ENCODE results near the gene TXLNG. TPM values are rescaled to one million over a fixed set of nuclear protein-coding genes. Genes with fewer than 3 reads are reported as not detected.
"Not testable (repeated sequence)": the region's sequence is repeated elsewhere in the genome, so short reads cannot be mapped to it uniquely, and the experiment has no call there.

The TXLNG gene
- total RNA-seq, 2 donors from 2014 or later: 6.2 to 10.1 TPM

GRCh38 chrX:16774746-16775145 lies 11.5 kb upstream of the TXLNG start:
- Histone ChIP-seq H3K27ac (no peak overlapping the region), H3K4me1 (no peaks in the 10 kb centered on the region), H3K27me3 (no peaks in the 10 kb centered on the region), H3K9me3 (no peaks in the 10 kb centered on the region), H3K36me3 (no peaks in the 10 kb centered on the region), H3K4me3 (no peak overlapping the region)
- TF ChIP-seq, protein P1, sequence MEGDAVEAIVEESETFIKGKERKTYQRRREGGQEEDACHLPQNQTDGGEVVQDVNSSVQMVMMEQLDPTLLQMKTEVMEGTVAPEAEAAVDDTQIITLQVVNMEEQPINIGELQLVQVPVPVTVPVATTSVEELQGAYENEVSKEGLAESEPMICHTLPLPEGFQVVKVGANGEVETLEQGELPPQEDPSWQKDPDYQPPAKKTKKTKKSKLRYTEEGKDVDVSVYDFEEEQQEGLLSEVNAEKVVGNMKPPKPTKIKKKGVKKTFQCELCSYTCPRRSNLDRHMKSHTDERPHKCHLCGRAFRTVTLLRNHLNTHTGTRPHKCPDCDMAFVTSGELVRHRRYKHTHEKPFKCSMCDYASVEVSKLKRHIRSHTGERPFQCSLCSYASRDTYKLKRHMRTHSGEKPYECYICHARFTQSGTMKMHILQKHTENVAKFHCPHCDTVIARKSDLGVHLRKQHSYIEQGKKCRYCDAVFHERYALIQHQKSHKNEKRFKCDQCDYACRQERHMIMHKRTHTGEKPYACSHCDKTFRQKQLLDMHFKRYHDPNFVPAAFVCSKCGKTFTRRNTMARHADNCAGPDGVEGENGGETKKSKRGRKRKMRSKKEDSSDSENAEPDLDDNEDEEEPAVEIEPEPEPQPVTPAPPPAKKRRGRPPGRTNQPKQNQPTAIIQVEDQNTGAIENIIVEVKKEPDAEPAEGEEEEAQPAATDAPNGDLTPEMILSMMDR (IDR thresholded peaks at IDR 0.05): no peak
- DNase-seq (ENCODE audit: low spot score): no peak

GRCh38 chrX:16778545-16778944 lies 7.7 kb upstream of the TXLNG start:
- H3K4me1 ChIP-seq: no peaks in the 10 kb centered on the region
- TF ChIP-seq, protein P1 (IDR thresholded peaks at IDR 0.05): no peak
- no peak overlapping the region for H3K27ac ChIP-seq
- DNase-seq (ENCODE audit: low spot score): no peak
- H3K9me3 ChIP-seq: no peaks in the 10 kb centered on the region
- H3K36me3 ChIP-seq: no peaks in the 10 kb centered on the region
- no peaks in the 10 kb centered on the region for H3K27me3 ChIP-seq
- no peak overlapping the region for H3K4me3 ChIP-seq

DNA sequence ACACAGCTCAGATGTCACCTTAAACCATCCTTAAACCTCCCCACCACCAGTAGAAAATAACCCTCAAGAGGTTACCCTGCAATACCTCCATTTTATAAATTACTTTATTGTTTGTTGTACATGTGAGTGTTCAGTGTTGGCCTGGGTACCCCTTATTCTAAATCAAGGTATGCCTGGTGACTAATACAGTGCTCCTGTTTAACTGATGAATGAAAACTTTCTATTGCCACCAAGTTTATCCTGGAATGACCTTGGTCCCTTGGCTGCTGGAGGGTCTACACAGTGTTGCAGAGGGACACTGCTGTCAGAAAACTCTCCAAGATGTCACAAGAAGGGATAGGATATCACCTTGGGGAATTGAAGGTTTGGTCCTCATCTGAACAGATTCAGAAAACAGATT lies 7.3 kb upstream of the TXLNG start:
- no peak for DNase-seq (ENCODE audit: low spot score)
- Histone ChIP-seq H3K27ac (no peak overlapping the region), H3K4me3 (no peak overlapping the region), H3K27me3 (no peaks in the 10 kb centered on the region), H3K9me3 (no peaks in the 10 kb centered on the region), H3K4me1 (no peaks in the 10 kb centered on the region), H3K36me3 (no peaks in the 10 kb centered on the region)
- TF ChIP-seq, protein P1 (IDR thresholded peaks at IDR 0.05): no peak

DNA sequence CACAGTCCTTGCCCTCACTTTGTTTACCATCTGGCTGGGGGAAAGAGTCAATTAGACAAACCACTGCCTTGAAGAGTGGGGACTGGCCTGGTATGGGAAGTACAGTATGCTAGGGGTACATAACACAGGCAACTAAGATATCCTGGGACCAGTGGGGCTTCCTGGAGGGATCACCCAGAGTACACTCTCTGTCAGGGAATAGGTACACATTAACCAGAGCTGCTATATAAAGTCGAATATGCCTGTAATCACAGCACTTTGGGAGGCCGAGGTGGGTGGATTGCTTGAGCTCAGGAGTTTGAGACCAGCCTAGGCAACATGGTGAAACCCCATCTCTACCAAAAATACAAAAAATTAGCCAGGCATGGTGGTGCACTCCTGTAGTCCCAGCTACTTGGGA lies 6.5 kb upstream of the TXLNG start:
- H3K36me3 ChIP-seq; H3K27ac ChIP-seq; H3K9me3 ChIP-seq; H3K27me3 ChIP-seq; H3K4me1 ChIP-seq; DNase-seq (ENCODE audit: low spot score); H3K4me3 ChIP-seq: not testable (repeated sequence)

DNA sequence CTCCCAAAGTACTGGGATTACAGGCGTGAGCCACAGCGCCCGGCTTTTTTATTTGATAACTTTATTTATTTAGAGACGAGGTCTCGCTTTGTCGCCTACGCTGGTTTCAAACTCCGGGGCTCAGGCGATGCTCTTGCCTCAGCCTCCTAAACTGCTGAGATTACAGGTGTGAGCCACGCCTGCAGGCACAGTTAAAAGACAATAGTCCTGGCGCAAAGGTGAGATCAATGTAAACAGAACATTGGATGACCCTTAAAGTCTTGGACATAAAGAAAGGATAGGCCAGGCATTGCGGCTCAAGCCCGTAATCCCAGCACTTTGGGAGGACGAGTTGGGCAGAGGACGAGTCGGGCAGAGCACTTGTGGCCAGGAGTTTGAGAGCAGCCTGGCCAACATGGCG lies 2.8 kb upstream of the TXLNG start:
- Histone ChIP-seq H3K27me3 (no peaks in the 10 kb centered on the region), H3K36me3 (no peaks in the 10 kb centered on the region), H3K4me3 (no peak overlapping the region), H3K4me1 (peaks cover 0 to 17% of the 10 kb centered on the region in 2 donors), H3K9me3 (no peaks in the 10 kb centered on the region), H3K27ac (no peak overlapping the region)
- TF ChIP-seq, protein P1 (IDR thresholded peaks at IDR 0.05): no peak
- DNase-seq (ENCODE audit: low spot score): no peak

GRCh38 chrX:16784440-16784839 lies 1.8 kb upstream of the TXLNG start:
- not testable (repeated sequence) for DNase-seq (ENCODE audit: low spot score); H3K27ac ChIP-seq; H3K27me3 ChIP-seq

DNA sequence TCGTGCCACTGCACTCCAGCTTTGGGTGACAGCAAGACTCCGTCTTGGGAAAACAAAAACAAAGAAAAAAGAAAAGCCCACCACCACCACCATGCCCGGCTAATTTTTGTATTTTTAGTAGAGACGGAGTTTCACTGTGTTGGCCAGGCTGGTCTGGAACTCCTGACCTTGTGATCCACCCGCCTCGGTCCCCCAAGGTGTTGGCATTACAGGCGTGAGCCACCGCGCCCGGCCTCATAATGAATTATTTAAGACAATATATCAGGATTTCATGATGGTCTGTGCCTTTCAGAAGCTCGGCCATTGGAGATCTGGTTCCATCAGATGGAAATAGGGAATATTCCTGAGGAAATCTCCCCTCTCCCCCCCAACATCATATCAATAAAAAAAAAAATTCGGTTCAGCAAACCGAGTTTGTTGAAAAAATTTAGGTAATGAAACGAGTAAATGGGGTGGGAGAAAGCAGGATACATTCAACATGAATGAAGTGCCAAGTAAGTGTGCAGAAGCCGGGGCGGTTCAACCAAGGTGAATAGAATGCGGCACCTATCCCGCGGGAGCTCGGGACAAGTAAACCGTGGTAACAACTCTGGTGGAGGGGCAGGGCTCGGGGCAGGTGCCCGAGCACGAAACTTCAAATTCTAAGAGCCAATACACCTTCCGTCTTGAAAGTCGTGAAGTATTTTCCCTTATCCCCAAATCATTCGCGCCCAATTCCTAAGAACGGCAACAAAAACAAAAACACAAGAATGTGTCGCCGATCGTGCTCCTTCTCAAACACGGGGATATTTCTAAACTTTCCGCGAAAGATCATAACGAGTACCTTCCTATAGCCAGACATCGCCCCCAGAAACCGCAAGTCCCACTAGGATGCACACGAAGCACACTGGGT lies 773 bp upstream of the TXLNG start:
- no peaks in the 10 kb centered on the region for H3K9me3 ChIP-seq
- H3K4me1 ChIP-seq: peaks cover 0 to 17% of the 10 kb centered on the region in 2 donors
- H3K36me3 ChIP-seq: no peaks in the 10 kb centered on the region
- no peaks in the 10 kb centered on the region for H3K27me3 ChIP-seq
- H3K4me3 ChIP-seq: peak overlapping the region; percentile 65 to 93
- no peak for DNase-seq (ENCODE audit: low spot score)
- TF ChIP-seq, protein P1 (IDR thresholded peaks at IDR 0.05): no peak
- peak overlapping the region; percentile 35 to 47 for H3K27ac ChIP-seq

More at GRCh38 chrX:16784440-16784839, 1.8 kb upstream of the TXLNG start:
- peaks cover 0 to 17% of the 10 kb centered on the region in 2 donors for H3K4me1 ChIP-seq
- not testable (repeated sequence) for H3K9me3 ChIP-seq, H3K36me3 ChIP-seq, H3K4me3 ChIP-seq
